SJCRH30 (cell line): Measurements from ENCODE around the gene LAMB3. TPM values are rescaled to one million over a fixed set of nuclear protein-coding genes. Genes with fewer than 3 reads are reported as not detected.
"Not testable (repeated sequence)": the region's sequence is repeated elsewhere in the genome, so short reads cannot be mapped to it uniquely, and the experiment has no call there.

Experiments
- DNase-seq, 2 experiments: peaks; one replicate each; pipeline ENCODE4 v3.0.0-alpha.2; 2015 to 2020
- H3K27ac ChIP-seq: fragments of 250-450 bp; sonication (Bioruptor Pico); 2 replicates; pipeline ENCODE4 v1.5.1; 2020; ENCODE audit warnings: mild to moderate bottlenecking, moderate library complexity
- H3K27me3 ChIP-seq: fragments of 250-450 bp; sonication (Bioruptor Pico); 2 replicates; pipeline ENCODE4 v1.5.1; 2020; ENCODE audit warnings: mild to moderate bottlenecking, moderate library complexity
- H3K36me3 ChIP-seq: fragments of 250-450 bp; sonication (Bioruptor Pico); 2 replicates; pipeline ENCODE4 v1.5.1; 2020; ENCODE audit warnings: mild to moderate bottlenecking, moderate library complexity
- H3K4me1 ChIP-seq: fragments of 250-450 bp; sonication (Bioruptor Pico); 2 replicates; pipeline ENCODE4 v1.5.1; 2020; ENCODE audit warnings: mild to moderate bottlenecking, moderate library complexity
- H3K4me3 ChIP-seq: fragments of 250-450 bp; sonication (Bioruptor Pico); 2 replicates; pipeline ENCODE4 v1.5.1; 2020; ENCODE audit warnings: mild to moderate bottlenecking, moderate library complexity
- H3K9me3 ChIP-seq: fragments of 250-450 bp; sonication (Bioruptor Pico); replicated peaks from 2 replicates; pipeline ENCODE4 v1.5.1; 2020; ENCODE audit warnings: mild to moderate bottlenecking, moderate library complexity
- total RNA-seq: library from RNA; depleted of rRNA; stranded (reverse); fragments of >200 nt; shearing (Covaris generic); gene quantifications from 2 replicates; pipeline ENCODE4 v1.2.3, GENCODE V29; 2014; rRNA removed

LAMB3 gene
- total RNA-seq: 8.9 and 9.1 TPM in 2 replicates

DNA sequence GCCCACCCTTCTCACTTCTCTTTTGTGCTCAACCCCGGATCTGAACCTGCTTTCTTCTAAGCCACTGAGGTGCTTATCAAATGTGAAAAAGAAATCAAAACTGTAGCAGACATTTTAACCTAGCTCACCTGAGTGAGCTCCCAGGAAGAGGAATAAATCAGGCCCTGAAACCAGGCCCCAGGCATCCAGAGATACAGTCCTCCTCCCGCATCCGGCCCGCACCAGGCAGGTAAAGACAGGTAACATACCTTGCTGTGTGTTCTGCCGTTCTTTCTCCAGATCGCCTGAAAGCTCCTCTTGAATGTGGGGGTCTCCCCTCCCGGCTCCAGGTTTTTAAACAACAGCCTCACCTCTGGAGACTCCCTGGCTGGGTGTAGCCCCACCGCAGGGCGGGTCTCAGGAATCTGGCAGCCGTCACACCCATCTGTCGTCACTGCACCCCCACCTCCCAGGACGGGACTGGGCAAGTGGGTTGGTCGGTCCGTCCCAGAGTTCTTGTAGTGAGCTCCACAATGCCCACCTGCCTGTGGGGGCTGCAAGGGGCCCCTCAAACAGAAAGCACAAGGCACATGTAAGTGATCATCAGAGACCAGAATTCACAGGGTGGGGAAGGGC is at the start of gene LAMB3:
TSS of gene LAMB3 (minus strand) at position 305 of the 615 bp plus-strand sequence. CDS start 1,481 bp downstream, outside the sequence.
- no peak for DNase-seq
- H3K27me3 ChIP-seq: no peaks in the 10 kb centered on the region
- peak within 1 kb of the TSS; percentile 18 for H3K27ac ChIP-seq
- no peaks in the 10 kb centered on the region for H3K9me3 ChIP-seq
- no peak within 1 kb of the TSS for H3K4me3 ChIP-seq
- H3K4me1 ChIP-seq: peaks cover 73% of the 10 kb centered on the region
- H3K36me3 ChIP-seq: no peaks in the 10 kb centered on the region

DNA sequence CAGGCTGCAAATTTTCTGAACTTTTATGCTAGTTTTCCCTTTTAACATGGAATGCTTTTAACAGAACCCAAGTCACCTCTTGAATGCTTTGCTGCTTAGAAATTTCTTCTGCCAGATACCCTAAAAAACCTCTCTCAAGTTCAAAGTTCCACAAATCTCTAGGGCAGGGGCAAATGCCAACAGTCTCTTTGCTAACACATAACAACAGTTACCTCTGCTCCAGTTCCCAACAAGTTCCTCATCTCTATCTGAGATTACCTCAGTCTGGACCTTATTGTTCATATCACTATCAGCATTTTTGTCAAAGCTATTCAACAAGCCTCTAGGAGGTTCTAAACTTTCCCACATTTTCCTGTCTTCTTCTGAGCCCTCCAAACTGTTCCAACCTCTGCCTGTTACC is 48.5 kb upstream of the LAMB3 start:
- DNase-seq, H3K4me1 ChIP-seq, H3K27ac ChIP-seq, H3K27me3 ChIP-seq, H3K9me3 ChIP-seq, H3K4me3 ChIP-seq, H3K36me3 ChIP-seq: not testable (repeated sequence)

DNA sequence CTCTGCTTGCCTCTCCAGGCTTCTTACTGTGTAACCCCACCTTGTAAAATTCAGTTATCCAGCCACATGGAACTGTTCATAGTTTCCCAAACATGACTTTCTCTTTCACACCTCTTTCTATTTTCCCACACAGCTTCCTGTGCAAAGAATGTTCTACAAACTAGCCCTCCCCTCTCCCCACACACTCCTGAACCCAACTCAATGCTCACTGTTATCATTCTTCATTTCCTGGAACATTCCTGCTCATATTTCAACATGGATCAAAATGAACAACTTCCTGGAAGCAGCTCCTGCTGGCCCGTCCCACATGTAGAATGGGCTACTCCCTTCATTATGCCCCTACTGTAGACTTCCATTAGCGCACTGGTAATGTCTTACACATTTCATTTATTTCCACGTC is 44.9 kb upstream of the LAMB3 start:
- peaks cover 2% of the 10 kb centered on the region; the same call in 1 of the 2 replicates for H3K4me1 ChIP-seq
- no peaks in the 10 kb centered on the region for H3K9me3 ChIP-seq
- DNase-seq: no peak
- no peak overlapping the region for H3K27ac ChIP-seq
- no peaks in the 10 kb centered on the region for H3K27me3 ChIP-seq
- no peaks in the 10 kb centered on the region for H3K36me3 ChIP-seq
- H3K4me3 ChIP-seq: no peak overlapping the region

DNA sequence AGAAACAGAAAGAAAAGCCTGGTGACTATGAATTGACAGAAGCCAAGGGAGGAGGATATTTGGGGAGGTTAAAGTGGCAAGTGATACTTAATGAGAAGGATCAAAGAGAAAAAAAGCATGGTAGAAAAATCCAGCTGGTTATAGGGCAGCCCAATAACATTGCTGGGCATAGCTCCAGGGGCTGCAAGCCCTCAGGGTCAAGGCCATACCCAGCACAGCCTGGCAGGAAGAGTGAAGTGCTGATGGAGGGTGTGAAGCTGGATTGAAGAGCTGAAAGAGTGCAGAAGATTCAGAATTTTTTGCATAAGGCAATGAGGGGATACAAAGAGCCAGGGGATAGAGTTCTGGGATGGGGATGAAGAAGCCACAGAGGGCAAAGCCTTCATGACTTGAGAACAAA is 44.4 kb upstream of the LAMB3 start:
- Histone ChIP-seq H3K27me3 (no peaks in the 10 kb centered on the region), H3K4me1 (peaks cover 2% of the 10 kb centered on the region; the same call in 1 of the 2 replicates), H3K9me3 (no peaks in the 10 kb centered on the region), H3K36me3 (no peaks in the 10 kb centered on the region), H3K4me3 (no peak overlapping the region), H3K27ac (no peak overlapping the region)
- no peak for DNase-seq

DNA sequence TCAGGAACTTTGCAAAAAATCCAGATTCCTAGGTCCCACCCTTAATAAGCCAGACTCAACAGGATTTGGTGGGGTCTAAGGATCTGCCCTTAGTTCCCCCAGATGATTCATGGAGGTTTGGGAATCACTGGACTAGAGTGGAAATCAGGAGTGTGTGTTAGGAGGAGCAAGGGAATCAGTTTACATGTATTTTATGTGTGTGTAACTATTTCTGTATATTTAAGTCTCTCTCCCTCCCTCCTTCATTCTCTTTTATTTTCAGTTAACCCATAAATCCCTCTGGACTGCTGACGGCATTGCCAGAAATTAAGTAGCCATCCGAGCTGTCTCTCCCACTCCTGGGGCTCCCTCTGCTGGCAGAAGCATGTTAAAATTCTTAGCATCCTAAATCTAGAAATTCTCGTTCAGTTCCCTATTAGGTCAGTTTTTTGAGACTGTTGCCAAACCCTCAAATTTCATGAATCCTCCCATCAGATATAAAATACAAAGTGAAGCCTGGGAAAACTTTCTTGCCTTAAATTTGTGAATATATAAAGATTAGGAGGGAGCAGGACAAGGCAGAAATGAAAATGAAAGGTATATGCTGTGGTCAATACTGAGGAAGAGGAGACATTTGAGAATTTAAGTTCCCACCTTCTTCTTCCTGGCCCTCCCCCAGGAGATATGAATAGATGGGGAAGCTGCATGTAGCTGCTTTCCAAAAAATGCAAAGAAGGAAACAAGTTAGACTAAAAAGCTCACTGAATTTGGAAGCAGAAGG is 40.7 kb upstream of the LAMB3 start:
- Histone ChIP-seq H3K4me1 (peaks cover 15% of the 10 kb centered on the region), H3K36me3 (no peaks in the 10 kb centered on the region), H3K27ac (no peak overlapping the region), H3K4me3 (no peak overlapping the region), H3K9me3 (no peaks in the 10 kb centered on the region), H3K27me3 (no peaks in the 10 kb centered on the region)
- peak; percentile 82 to 91 for DNase-seq

DNA sequence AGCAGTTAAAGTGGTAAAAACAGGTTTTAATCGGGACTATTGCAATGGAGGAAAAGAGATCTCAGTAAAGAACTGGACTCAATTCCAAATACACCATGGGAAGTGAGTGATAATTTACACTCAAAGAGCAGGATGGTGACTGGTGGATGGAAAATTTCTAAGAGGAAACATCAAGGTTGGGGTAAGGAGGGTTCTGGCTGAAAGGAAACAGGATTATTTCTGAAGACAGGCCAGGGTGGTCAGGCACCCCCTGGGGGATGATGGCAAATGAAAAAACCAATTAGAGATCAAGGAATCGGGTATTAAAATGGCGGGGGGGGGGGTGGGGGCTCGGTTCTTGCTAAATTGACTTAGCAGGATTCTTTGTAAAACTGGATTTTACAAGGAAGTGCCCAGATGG is 40.1 kb upstream of the LAMB3 start:
- Histone ChIP-seq H3K9me3 (no peaks in the 10 kb centered on the region), H3K4me3 (no peak overlapping the region), H3K27ac (no peak overlapping the region), H3K27me3 (no peaks in the 10 kb centered on the region), H3K36me3 (no peaks in the 10 kb centered on the region), H3K4me1 (peaks cover 15% of the 10 kb centered on the region)
- no peak for DNase-seq

DNA sequence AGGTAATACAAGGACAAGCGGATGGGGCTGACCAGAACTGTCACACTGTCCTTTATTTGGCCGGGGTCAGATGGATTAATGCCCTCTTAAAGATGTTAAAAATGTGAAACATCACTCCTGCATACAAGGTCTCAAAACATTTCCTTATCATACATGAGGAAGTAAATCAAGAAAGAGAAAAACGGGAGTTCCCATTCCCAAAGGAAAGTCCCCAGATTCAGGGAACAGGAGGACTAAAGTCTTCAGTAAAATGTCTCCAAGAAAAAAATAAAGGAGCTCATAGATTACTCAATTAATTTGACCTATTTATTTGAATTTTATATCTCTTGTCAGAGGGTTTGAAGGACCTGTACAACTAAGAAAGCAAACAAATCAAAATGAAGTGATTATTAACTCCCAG is 39.0 kb upstream of the LAMB3 start:
- no peak overlapping the region for H3K4me3 ChIP-seq
- no peak for DNase-seq
- H3K4me1 ChIP-seq: peaks cover 15% of the 10 kb centered on the region
- H3K27me3 ChIP-seq: no peaks in the 10 kb centered on the region
- H3K36me3 ChIP-seq: no peaks in the 10 kb centered on the region
- no peak overlapping the region for H3K27ac ChIP-seq
- H3K9me3 ChIP-seq: no peaks in the 10 kb centered on the region

DNA sequence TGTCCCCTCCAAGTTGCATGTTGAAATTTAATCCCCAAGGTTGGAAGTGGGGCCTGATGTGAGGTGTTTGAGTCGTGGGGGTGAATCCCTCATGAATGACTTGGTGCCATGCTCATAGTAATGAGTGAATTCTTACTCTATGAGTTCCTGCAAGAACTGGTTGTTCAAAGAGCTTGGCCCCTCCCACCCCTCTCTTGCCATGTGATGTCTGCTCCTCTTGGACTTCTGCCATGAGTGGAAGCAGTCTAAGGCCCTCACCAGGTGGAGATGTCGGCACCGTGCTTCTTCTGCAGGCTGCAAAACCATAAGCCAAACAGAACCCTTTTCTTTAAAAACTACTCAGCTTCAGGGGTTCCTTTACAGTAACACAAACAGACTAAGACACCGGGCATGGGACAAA is 37.3 kb upstream of the LAMB3 start:
- Histone ChIP-seq H3K4me3 (no peak overlapping the region), H3K4me1 (peaks cover 15% of the 10 kb centered on the region)
- peak; percentile 50 to 62 for DNase-seq

DNA sequence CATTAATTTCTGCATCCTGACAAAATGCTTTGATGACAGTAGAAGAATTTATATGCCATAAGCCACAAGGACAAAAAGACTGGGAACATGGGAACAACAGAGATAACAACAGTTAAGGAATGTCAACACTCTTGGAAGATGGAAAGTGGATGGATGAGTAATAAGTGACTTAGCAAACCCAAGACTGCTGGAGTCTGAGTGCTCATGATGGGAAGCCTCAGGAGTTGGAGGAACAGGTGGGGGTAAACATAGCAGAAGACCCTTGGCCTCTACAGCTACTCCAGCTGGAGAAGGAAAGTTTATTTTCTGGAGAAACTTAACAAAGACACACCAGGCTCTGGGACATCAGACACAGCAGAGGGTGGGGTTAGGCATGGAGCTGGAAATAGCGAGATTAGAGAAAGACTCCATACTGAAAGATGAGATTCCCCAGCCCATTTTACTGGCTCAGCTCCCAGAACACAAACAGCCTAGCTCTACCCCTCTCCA is 36.6 kb upstream of the LAMB3 start:
- no peaks in the 10 kb centered on the region for H3K9me3 ChIP-seq
- H3K27me3 ChIP-seq: no peaks in the 10 kb centered on the region
- peaks cover 15% of the 10 kb centered on the region for H3K4me1 ChIP-seq
- DNase-seq: peak; percentile 29 to 48
- no peak overlapping the region for H3K27ac ChIP-seq
- no peak overlapping the region for H3K4me3 ChIP-seq
- H3K36me3 ChIP-seq: no peaks in the 10 kb centered on the region

More for the DNA sequence above, 37.3 kb upstream of the LAMB3 start:
- Histone ChIP-seq H3K27ac (no peak overlapping the region), H3K36me3 (no peaks in the 10 kb centered on the region), H3K27me3 (no peaks in the 10 kb centered on the region), H3K9me3 (no peaks in the 10 kb centered on the region)

DNA sequence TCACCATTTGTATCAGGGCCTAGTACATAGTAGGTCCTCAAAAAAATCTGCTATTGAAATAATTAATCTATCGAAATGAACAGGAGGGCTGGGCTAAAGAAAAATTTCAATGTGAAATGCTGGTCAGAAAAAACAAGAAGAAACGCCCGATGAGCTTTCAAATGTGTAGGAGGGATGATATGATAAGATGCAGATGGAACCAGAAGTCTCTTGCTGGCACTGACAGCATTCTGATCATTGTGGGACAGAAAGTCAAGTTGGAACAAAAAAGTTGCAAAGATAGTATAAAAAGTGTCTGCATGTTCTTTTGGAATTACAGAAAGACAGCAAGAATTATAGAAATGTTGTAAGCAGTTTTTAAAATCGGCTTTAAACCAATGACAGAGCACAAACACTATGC is 34.1 kb upstream of the LAMB3 start:
- H3K4me1 ChIP-seq: peaks cover 13% of the 10 kb centered on the region
- no peaks in the 10 kb centered on the region for H3K9me3 ChIP-seq
- H3K27ac ChIP-seq: no peak overlapping the region
- H3K4me3 ChIP-seq: no peak overlapping the region
- H3K27me3 ChIP-seq: no peaks in the 10 kb centered on the region
- H3K36me3 ChIP-seq: no peaks in the 10 kb centered on the region
- no peak for DNase-seq

DNA sequence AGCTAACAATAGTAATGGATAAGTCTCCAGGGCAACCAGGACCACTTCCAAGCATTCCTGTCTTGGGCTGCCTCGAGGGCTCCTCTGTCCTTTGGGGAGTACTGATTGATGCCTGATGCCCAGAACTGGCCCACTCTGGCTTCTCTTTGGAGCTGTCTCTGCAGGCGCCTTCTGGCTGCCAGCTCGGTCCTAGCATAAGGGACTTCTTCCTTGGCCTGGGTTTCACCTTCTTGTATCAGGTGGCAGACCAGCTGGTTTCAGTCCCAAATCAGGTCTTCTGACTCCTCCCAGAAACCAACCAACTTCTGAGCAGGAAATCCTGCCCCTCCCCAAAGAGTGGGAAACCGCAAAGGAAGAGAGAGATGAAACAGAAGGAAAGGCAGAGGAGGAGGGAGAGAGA is 33.6 kb upstream of the LAMB3 start:
- Histone ChIP-seq H3K36me3 (no peaks in the 10 kb centered on the region), H3K4me1 (peaks cover 13% of the 10 kb centered on the region), H3K27ac (no peak overlapping the region), H3K4me3 (no peak overlapping the region), H3K9me3 (no peaks in the 10 kb centered on the region), H3K27me3 (no peaks in the 10 kb centered on the region)
- no peak for DNase-seq

DNA sequence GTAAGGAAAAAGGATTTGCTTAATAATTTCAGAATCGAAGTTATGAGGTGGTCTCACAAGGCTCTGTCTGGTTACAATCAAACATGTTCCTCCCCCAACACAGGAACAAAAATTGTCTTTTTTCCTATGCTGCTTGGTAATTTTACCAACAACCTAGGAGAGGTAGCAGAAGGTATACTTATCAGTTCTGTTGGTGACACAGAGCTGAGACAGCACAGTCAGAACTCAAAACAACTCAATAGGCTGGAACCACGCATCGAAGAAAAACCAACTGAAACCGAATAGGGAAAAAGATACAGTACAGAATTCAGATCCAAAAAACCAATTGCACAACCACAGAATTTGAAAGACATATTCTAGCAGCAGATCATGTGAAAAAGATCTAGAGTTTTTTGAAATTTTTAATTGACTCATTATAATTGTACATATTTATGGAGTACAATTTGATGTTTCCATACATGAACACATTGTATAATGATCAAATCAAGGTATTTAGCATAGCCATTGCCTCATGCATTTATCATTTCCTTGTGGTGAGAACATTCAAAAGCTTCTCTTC is 26.8 kb upstream of the LAMB3 start:
- 0 out of 2 replicates have a peak, but pooled peaks cover 2% of the 10 kb centered on the region for H3K27me3 ChIP-seq
- no peaks in the 10 kb centered on the region for H3K36me3 ChIP-seq
- no peak overlapping the region for H3K4me3 ChIP-seq
- H3K4me1 ChIP-seq: no peaks in the 10 kb centered on the region
- DNase-seq: no peak
- no peak overlapping the region for H3K27ac ChIP-seq
- no peaks in the 10 kb centered on the region for H3K9me3 ChIP-seq

DNA sequence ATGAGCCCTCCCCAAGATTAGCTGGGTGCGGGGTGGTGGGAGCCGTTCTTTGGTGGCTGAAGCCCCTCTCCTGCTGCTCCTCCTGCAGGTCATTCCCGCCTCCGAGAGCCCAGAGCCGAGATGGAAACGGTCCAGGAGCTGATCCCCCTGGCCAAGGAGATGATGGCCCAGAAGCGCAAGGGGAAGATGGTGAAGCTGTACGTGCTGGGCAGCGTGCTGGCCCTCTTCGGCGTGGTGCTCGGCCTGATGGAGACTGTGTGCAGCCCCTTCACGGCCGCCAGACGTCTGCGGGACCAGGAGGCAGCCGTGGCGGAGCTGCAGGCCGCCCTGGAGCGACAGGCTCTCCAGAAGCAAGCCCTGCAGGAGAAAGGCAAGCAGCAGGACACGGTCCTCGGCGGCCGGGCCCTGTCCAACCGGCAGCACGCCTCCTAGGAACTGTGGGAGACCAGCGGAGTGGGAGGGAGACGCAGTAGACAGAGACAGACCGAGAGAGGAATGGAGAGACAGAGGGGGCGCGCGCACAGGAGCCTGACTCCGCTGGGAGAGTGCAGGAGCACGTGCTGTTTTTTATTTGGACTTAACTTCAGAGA is 23.4 kb upstream of the LAMB3 start:
- peak overlapping the region; percentile 43 for H3K4me3 ChIP-seq
- H3K27ac ChIP-seq: no peak overlapping the region
- H3K9me3 ChIP-seq: no peaks in the 10 kb centered on the region
- peaks cover 16% of the 10 kb centered on the region for H3K27me3 ChIP-seq
- H3K36me3 ChIP-seq: no peaks in the 10 kb centered on the region
- no peaks in the 10 kb centered on the region for H3K4me1 ChIP-seq
- DNase-seq: peak in 1 of 2 experiments; percentile 13

DNA sequence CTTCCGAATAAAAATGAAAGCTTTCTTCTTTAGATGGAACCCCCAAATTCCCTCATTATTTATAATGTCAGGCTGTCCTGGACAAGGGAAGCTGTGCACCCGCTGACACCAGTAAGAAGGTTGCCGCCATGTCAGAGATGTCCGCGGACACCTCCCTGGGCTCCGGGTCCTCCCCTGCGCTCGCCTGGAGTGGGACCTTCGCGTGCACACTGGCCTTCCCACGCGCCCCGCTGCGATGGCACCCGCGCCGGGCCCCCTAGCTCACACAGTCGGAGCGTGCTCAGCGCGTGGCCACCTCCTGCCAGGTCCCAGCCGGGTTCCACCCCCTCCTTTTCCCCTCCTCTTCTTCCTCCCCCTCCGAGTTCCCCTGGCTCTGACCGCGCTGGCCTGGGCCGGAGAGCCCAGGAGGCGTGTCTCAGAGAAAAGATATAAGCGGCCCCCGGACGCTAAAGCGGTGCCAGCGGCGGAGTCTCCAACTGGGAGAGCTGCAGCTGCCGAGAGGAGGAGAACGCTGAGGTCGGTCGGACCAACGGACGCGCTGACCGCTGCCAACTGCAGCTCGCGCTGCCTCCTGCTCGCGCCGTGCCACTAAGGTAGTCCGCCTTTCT is 22.8 kb upstream of the LAMB3 start, which contains the start of gene G0S2:
TSS of gene G0S2 (plus strand) at position 456 of the 608 bp plus-strand sequence. CDS start 273 bp downstream, outside the sequence.
- no peak within 1 kb of the TSS for H3K27ac ChIP-seq
- H3K4me1 ChIP-seq: no peaks in the 10 kb centered on the region
- no peaks in the 10 kb centered on the region for H3K9me3 ChIP-seq
- DNase-seq: peak; percentile 40 to 44
- peak within 1 kb of the TSS; percentile 43 for H3K4me3 ChIP-seq
- no peaks in the 10 kb centered on the region for H3K36me3 ChIP-seq
- peaks cover 16% of the 10 kb centered on the region for H3K27me3 ChIP-seq
